CD8-positive, alpha-beta memory T cell (primary cell): Measurements from ENCODE around the gene SLIT1. TPM values are rescaled to one million over a fixed set of nuclear protein-coding genes. Genes with fewer than 3 reads are reported as not detected.

Experiments used
- CTCF ChIA-PET: fragments of 350-600 bp; sonication (Branson Sonifier 250); formaldehyde crosslinking; loops from one replicate; lab custom pipeline; 2021; ENCODE audit warnings: antibody characterized with exemption; lab: Charles Lee
- POLR2A ChIA-PET: fragments of 350-600 bp; sonication (Branson Sonifier 250); formaldehyde crosslinking; loops from one replicate; lab custom pipeline; 2021; ENCODE audit warnings: antibody characterized with exemption; lab: Charles Lee
- DNase-seq, 5 donors: peaks; one replicate each; pipeline versions ENCODE4 v3.0.0 to v3.0.0-alpha.2; 2020 to 2022; ENCODE audit warnings: mixed read lengths in 1 of 5
- H3K27ac ChIP-seq: one replicate; pipeline ENCODE4 v1.7.0; 2013; ENCODE audit warnings: low read depth, mild to moderate bottlenecking, low read length, moderate library complexity
- H3K27me3 ChIP-seq: 2 replicates; pipeline ENCODE4 v1.7.0; 2013; ENCODE audit warnings: low read length, mild to moderate bottlenecking; ENCODE audit not compliant: insufficient read depth, poor library complexity, severe bottlenecking
- H3K36me3 ChIP-seq: 2 replicates; pipeline ENCODE4 v1.7.0; 2013; ENCODE audit warnings: mild to moderate bottlenecking, low read length, moderate library complexity; ENCODE audit not compliant: insufficient read depth
- H3K4me1 ChIP-seq: 2 replicates; pipeline ENCODE4 v1.7.0; 2013; ENCODE audit warnings: mild to moderate bottlenecking, low read length, moderate library complexity; ENCODE audit not compliant: insufficient read depth
- H3K4me3 ChIP-seq: 2 replicates; pipeline ENCODE4 v1.7.0; 2013; ENCODE audit warnings: mild to moderate bottlenecking, low read length
- H3K9me3 ChIP-seq: 2 replicates; pipeline ENCODE4 v1.7.0; 2013; ENCODE audit warnings: mild to moderate bottlenecking, low read length
- H3K27ac Mint-ChIP-seq, 8 donors: one replicate each; pipeline ENCODE4 v1.8.0; 2020 to 2021; ENCODE audit warnings: mixed read lengths in 8 of 8, mild to moderate bottlenecking in 6 of 8, inconsistent platforms in 3 of 8, moderate library complexity in 3 of 8
- H3K27me3 Mint-ChIP-seq, 2 donors: one replicate each; pipeline ENCODE4 v1.8.0; 2020 to 2021; ENCODE audit warnings: mixed read lengths in 2 of 2, mild to moderate bottlenecking in 1 of 2, moderate library complexity in 1 of 2
- H3K36me3 Mint-ChIP-seq, 3 donors: one replicate each; pipeline ENCODE4 v1.8.0; 2020 to 2021; ENCODE audit warnings: mixed read lengths in 3 of 3, inconsistent platforms in 1 of 3, mild to moderate bottlenecking in 1 of 3
- H3K4me1 Mint-ChIP-seq, 3 donors: one replicate each; pipeline ENCODE4 v1.8.0; 2020 to 2021; ENCODE audit warnings: mixed read lengths in 3 of 3, inconsistent platforms in 1 of 3, mild to moderate bottlenecking in 1 of 3
- H3K4me3 Mint-ChIP-seq, 7 donors: one replicate each; pipeline ENCODE4 v1.8.0; 2020 to 2021; ENCODE audit warnings: mixed read lengths in 7 of 7, mild to moderate bottlenecking in 6 of 7, moderate library complexity in 4 of 7, inconsistent platforms in 2 of 7
- H3K9me3 Mint-ChIP-seq, 5 donors: one replicate each; pipeline ENCODE4 v1.8.0; 2020 to 2022; ENCODE audit warnings: mixed read lengths in 5 of 5, mild to moderate bottlenecking in 3 of 5, moderate library complexity in 2 of 5, inconsistent platforms in 1 of 5
- polyA plus RNA-seq: library from polyadenylated mRNA; unstranded; fragments of 300-500 nt; fragmentation: Illumina TruSeq; gene quantifications from one replicate; pipeline ENCODE4 v1.2.3, GENCODE V29; 2021
- total RNA-seq, 2 experiments: library from RNA; stranded (reverse); gene quantifications; one replicate each; pipeline ENCODE4 v1.2.3, GENCODE V29; 2021

The SLIT1 gene
- total and polyA plus RNA-seq, 3 experiments from 2014 or later: 0.06 to 0.20 TPM; not detected in 1

- Histone ChIP-seq H3K4me3 (no peak overlapping the region), H3K9me3 (no peaks in the 10 kb centered on the region), H3K4me1 (no peaks in the 10 kb centered on the region), H3K36me3 (no peaks in the 10 kb centered on the region), H3K27ac (no peak overlapping the region), H3K27me3 (no peaks in the 10 kb centered on the region)
- ChIA-PET POLR2A (no interaction called here), CTCF (no interaction called here)
- no peak overlapping the region for H3K4me3 Mint-ChIP-seq
- peaks cover 0 to 7% of the 10 kb centered on the region in 2 donors for H3K27me3 Mint-ChIP-seq
- no peaks in the 10 kb centered on the region for H3K4me1 Mint-ChIP-seq
- no peak for DNase-seq
- H3K27ac Mint-ChIP-seq: peak overlapping the region in 1 of 8 donors; percentile 65
- H3K36me3 Mint-ChIP-seq: no peaks in the 10 kb centered on the region
- H3K9me3 Mint-ChIP-seq: no peaks in the 10 kb centered on the region
These were observed 31.6 kb downstream of the SLIT1 start for GRCh38 chr10:97154162-97154561.

- POLR2A ChIA-PET: no interaction called here
- no peak overlapping the region for H3K4me3 ChIP-seq
- peaks cover 0 to 7% of the 10 kb centered on the region in 2 donors for H3K27me3 Mint-ChIP-seq
These were observed 32.4 kb downstream of the SLIT1 start for GRCh38 chr10:97153270-97153850.

GRCh38 chr10:97151307-97151914 is 34.3 kb downstream of the SLIT1 start:
- H3K4me1 ChIP-seq: no peaks in the 10 kb centered on the region
- peaks cover 3 to 7% of the 10 kb centered on the region in 2 donors for H3K27me3 Mint-ChIP-seq
- no peaks in the 10 kb centered on the region for H3K9me3 Mint-ChIP-seq
- ChIA-PET POLR2A (no interaction called here), CTCF (no interaction called here)
- H3K36me3 Mint-ChIP-seq: no peaks in the 10 kb centered on the region
- H3K4me1 Mint-ChIP-seq: no peaks in the 10 kb centered on the region
- H3K27ac ChIP-seq: no peak overlapping the region
- H3K9me3 ChIP-seq: no peaks in the 10 kb centered on the region
- H3K27me3 ChIP-seq: no peaks in the 10 kb centered on the region
- DNase-seq: no peak
- no peaks in the 10 kb centered on the region for H3K36me3 ChIP-seq
- no peak overlapping the region for H3K4me3 Mint-ChIP-seq
- H3K27ac Mint-ChIP-seq: no peak overlapping the region
- no peak overlapping the region for H3K4me3 ChIP-seq

More at GRCh38 chr10:97153270-97153850, 32.4 kb downstream of the SLIT1 start:
- Mint-ChIP-seq H3K4me3 (no peak overlapping the region), H3K4me1 (no peaks in the 10 kb centered on the region), H3K9me3 (no peaks in the 10 kb centered on the region), H3K36me3 (no peaks in the 10 kb centered on the region), H3K27ac (no peak overlapping the region)
- CTCF ChIA-PET: no interaction called here
- H3K36me3 ChIP-seq: no peaks in the 10 kb centered on the region
- no peaks in the 10 kb centered on the region for H3K9me3 ChIP-seq
- DNase-seq: no peak
- no peaks in the 10 kb centered on the region for H3K4me1 ChIP-seq
- H3K27ac ChIP-seq: no peak overlapping the region
- H3K27me3 ChIP-seq: no peaks in the 10 kb centered on the region

GRCh38 chr10:97150616-97151015 is 35.1 kb downstream of the SLIT1 start:
- no peak overlapping the region for H3K27ac Mint-ChIP-seq
- CTCF ChIA-PET: interaction anchor here (1.1 kb wide), 1 partner anchor 78 kb away, joined by 3 read pairs; no protein-coding TSS in a partner anchor
- no peak overlapping the region for H3K27ac ChIP-seq
- H3K36me3 Mint-ChIP-seq: no peaks in the 10 kb centered on the region
- DNase-seq: no peak
- no peaks in the 10 kb centered on the region for H3K4me1 Mint-ChIP-seq
- no peaks in the 10 kb centered on the region for H3K4me1 ChIP-seq
- no peaks in the 10 kb centered on the region for H3K9me3 Mint-ChIP-seq
- no peaks in the 10 kb centered on the region for H3K27me3 ChIP-seq
- POLR2A ChIA-PET: no interaction called here
- H3K4me3 ChIP-seq: no peak overlapping the region
- no peak overlapping the region for H3K4me3 Mint-ChIP-seq
- H3K9me3 ChIP-seq: no peaks in the 10 kb centered on the region
- no peaks in the 10 kb centered on the region for H3K36me3 ChIP-seq
- H3K27me3 Mint-ChIP-seq: peaks cover 3 to 11% of the 10 kb centered on the region in 2 donors

- Mint-ChIP-seq H3K27me3 (peaks cover 3 to 11% of the 10 kb centered on the region in 2 donors), H3K27ac (peak overlapping the region in 1 of 8 donors; percentile 21), H3K4me1 (no peaks in the 10 kb centered on the region), H3K36me3 (no peaks in the 10 kb centered on the region), H3K4me3 (no peak overlapping the region), H3K9me3 (no peaks in the 10 kb centered on the region)
- Histone ChIP-seq H3K27me3 (no peaks in the 10 kb centered on the region), H3K4me3 (no peak overlapping the region), H3K9me3 (no peaks in the 10 kb centered on the region), H3K4me1 (no peaks in the 10 kb centered on the region), H3K36me3 (no peaks in the 10 kb centered on the region), H3K27ac (no peak overlapping the region)
- ChIA-PET CTCF (interaction anchor here (1.1 kb wide), 1 partner anchor 77 kb away, joined by 3 read pairs; no protein-coding TSS in a partner anchor), POLR2A (no interaction called here)
- DNase-seq: no peak
These were observed 35.7 kb downstream of the SLIT1 start for GRCh38 chr10:97150013-97150595.

GRCh38 chr10:97149079-97149531 is 36.7 kb downstream of the SLIT1 start:
- ChIA-PET POLR2A (no interaction called here), CTCF (interaction anchor here (1.7 kb wide), 1 partner anchor 8 kb away, joined by 3 read pairs; no protein-coding TSS in a partner anchor)
- no peaks in the 10 kb centered on the region for H3K9me3 ChIP-seq
- H3K4me1 Mint-ChIP-seq: no peaks in the 10 kb centered on the region
- no peak overlapping the region for H3K4me3 Mint-ChIP-seq
- no peak for DNase-seq
- H3K4me3 ChIP-seq: no peak overlapping the region
- no peak overlapping the region for H3K27ac ChIP-seq
- no peak overlapping the region for H3K27ac Mint-ChIP-seq
- no peaks in the 10 kb centered on the region for H3K36me3 Mint-ChIP-seq
- H3K9me3 Mint-ChIP-seq: no peaks in the 10 kb centered on the region
- H3K27me3 ChIP-seq: no peaks in the 10 kb centered on the region
- no peaks in the 10 kb centered on the region for H3K4me1 ChIP-seq
- H3K27me3 Mint-ChIP-seq: peaks cover 3 to 11% of the 10 kb centered on the region in 2 donors
- H3K36me3 ChIP-seq: no peaks in the 10 kb centered on the region

GRCh38 chr10:97144297-97144696 is 41.5 kb downstream of the SLIT1 start:
- ChIA-PET POLR2A (no interaction called here), CTCF (no interaction called here)
- Mint-ChIP-seq H3K36me3 (no peaks in the 10 kb centered on the region), H3K9me3 (no peaks in the 10 kb centered on the region), H3K4me1 (no peaks in the 10 kb centered on the region), H3K27ac (no peak overlapping the region), H3K27me3 (peaks cover 10 to 36% of the 10 kb centered on the region in 2 donors), H3K4me3 (no peak overlapping the region)
- H3K4me1 ChIP-seq: no peaks in the 10 kb centered on the region
- H3K27ac ChIP-seq: no peak overlapping the region
- no peaks in the 10 kb centered on the region for H3K9me3 ChIP-seq
- DNase-seq: no peak
- no peak overlapping the region for H3K4me3 ChIP-seq
- H3K27me3 ChIP-seq: no peaks in the 10 kb centered on the region
- no peaks in the 10 kb centered on the region for H3K36me3 ChIP-seq

GRCh38 chr10:97142834-97143233 is 42.9 kb downstream of the SLIT1 start:
- H3K9me3 Mint-ChIP-seq: no peaks in the 10 kb centered on the region
- Histone ChIP-seq H3K27ac (no peak overlapping the region), H3K9me3 (no peaks in the 10 kb centered on the region), H3K4me1 (no peaks in the 10 kb centered on the region), H3K27me3 (no peaks in the 10 kb centered on the region), H3K36me3 (no peaks in the 10 kb centered on the region), H3K4me3 (no peak overlapping the region)
- peaks cover 10 to 35% of the 10 kb centered on the region in 2 donors for H3K27me3 Mint-ChIP-seq
- CTCF ChIA-PET: no interaction called here
- no peak overlapping the region for H3K4me3 Mint-ChIP-seq
- POLR2A ChIA-PET: no interaction called here
- no peaks in the 10 kb centered on the region for H3K4me1 Mint-ChIP-seq
- no peak overlapping the region for H3K27ac Mint-ChIP-seq
- no peaks in the 10 kb centered on the region for H3K36me3 Mint-ChIP-seq
- no peak for DNase-seq
